ENCODE results near the gene BCOR.

DNA sequence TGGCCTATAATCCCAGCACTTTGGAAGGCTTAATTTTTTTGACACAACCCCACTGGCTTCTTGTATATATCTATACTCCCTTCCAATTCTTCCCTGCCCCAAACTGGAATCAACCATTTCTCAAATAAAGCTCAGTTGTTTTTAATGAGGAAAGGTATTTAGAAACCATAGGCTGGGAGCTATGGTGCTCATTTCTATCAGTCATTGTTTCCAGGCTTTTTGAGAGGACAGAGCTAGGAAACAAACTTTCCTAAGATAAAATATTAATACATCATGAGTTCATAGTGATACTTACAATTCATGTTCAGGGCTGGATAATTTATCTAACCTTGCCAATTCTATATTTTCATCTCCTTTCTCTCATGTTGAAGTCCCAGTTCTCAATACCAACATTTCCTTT is 50.3 kb downstream of the BCOR start:
- TF ChIP-seq, protein P1, sequence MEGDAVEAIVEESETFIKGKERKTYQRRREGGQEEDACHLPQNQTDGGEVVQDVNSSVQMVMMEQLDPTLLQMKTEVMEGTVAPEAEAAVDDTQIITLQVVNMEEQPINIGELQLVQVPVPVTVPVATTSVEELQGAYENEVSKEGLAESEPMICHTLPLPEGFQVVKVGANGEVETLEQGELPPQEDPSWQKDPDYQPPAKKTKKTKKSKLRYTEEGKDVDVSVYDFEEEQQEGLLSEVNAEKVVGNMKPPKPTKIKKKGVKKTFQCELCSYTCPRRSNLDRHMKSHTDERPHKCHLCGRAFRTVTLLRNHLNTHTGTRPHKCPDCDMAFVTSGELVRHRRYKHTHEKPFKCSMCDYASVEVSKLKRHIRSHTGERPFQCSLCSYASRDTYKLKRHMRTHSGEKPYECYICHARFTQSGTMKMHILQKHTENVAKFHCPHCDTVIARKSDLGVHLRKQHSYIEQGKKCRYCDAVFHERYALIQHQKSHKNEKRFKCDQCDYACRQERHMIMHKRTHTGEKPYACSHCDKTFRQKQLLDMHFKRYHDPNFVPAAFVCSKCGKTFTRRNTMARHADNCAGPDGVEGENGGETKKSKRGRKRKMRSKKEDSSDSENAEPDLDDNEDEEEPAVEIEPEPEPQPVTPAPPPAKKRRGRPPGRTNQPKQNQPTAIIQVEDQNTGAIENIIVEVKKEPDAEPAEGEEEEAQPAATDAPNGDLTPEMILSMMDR (IDR thresholded peaks at IDR 0.05; ENCODE audit: borderline replicate concordance, extremely low read depth, low read length, poor library complexity, severe bottlenecking), result no peak
- TF ChIP-seq EZH2 (IDR thresholded peaks at IDR 0.05; ENCODE audit: borderline replicate concordance, low read depth, low read length, severe bottlenecking), result no peak

Measured in DND-41 (cell line).